Caco-2 (cell line): ENCODE results near the gene ADGRB3. TPM values are rescaled to one million over a fixed set of nuclear protein-coding genes. Genes with fewer than 3 reads are reported as not detected.

Experiments used
- BruUV-seq: library from RNA; stranded (reverse); fragments of 400-500 nt; replicated peaks from 2 replicates; lab custom pipeline; 2021; lab: Mats Ljungman, UMichigan
- CTCF ChIA-PET: fragments of 300-600 bp; sonication (Branson Sonifier 250); formaldehyde crosslinking; loops from one replicate; lab custom pipeline; 2022; ENCODE audit warnings: antibody characterized with exemption; lab: Charles Lee
- POLR2A ChIA-PET: fragments of 300-600 bp; sonication (Branson Sonifier 250); formaldehyde crosslinking; loops from one replicate; lab custom pipeline; 2022; ENCODE audit warnings: antibody characterized with exemption; lab: Charles Lee
- DNase-seq, 2 experiments: peaks; one replicate each; pipeline versions ENCODE4 v3.0.0 to v3.0.0-alpha.2; 2020 to 2022
- H3K27me3 ChIP-seq: replicated peaks from 2 replicates; pipeline ENCODE4 v1.6.0; 2011; ENCODE audit warnings: low read length; ENCODE audit not compliant: control insufficient read depth, insufficient read depth
- H3K36me3 ChIP-seq: 2 replicates; pipeline ENCODE4 v1.5.1; 2011; ENCODE audit warnings: low read length; ENCODE audit not compliant: control insufficient read depth, insufficient read depth
- H3K4me1 ChIP-seq: fragments of 250-450 bp; sonication (Bioruptor Pico); 2 replicates; pipeline ENCODE4 v1.5.1; 2020; ENCODE audit warnings: mild to moderate bottlenecking
- H3K4me3 ChIP-seq: 2 replicates; pipeline ENCODE4 v1.5.1; 2011; ENCODE audit warnings: low read depth, mild to moderate bottlenecking, control low read depth, low read length
- H3K9me3 ChIP-seq: fragments of 250-450 bp; sonication (Bioruptor Pico); 2 replicates; pipeline ENCODE4 v1.5.1; 2020; ENCODE audit warnings: mild to moderate bottlenecking, moderate library complexity
- H3K27ac Mint-ChIP-seq: one replicate; pipeline ENCODE4 v1.8.0; 2022; ENCODE audit warnings: mixed read lengths; ENCODE audit not compliant: unreplicated experiment
- H3K27me3 Mint-ChIP-seq: one replicate; pipeline ENCODE4 v1.8.0; 2022; ENCODE audit warnings: mixed read lengths; ENCODE audit not compliant: insufficient read depth, unreplicated experiment
- H3K36me3 Mint-ChIP-seq: one replicate; pipeline ENCODE4 v1.8.0; 2022; ENCODE audit warnings: mild to moderate bottlenecking, mixed read lengths; ENCODE audit not compliant: insufficient read depth, unreplicated experiment
- H3K4me1 Mint-ChIP-seq: one replicate; pipeline ENCODE4 v1.8.0; 2022; ENCODE audit warnings: low read depth, mixed read lengths; ENCODE audit not compliant: unreplicated experiment
- H3K4me3 Mint-ChIP-seq: one replicate; pipeline ENCODE4 v1.8.0; 2022; ENCODE audit warnings: mild to moderate bottlenecking, moderate library complexity, mixed read lengths; ENCODE audit not compliant: unreplicated experiment
- H3K9me3 Mint-ChIP-seq: one replicate; pipeline ENCODE4 v1.8.0; 2022; ENCODE audit warnings: mixed read lengths; ENCODE audit not compliant: unreplicated experiment
- intact Hi-C: fragments of 100-400 bp; cut with micrococcal nuclease; formaldehyde crosslinking; loops from one replicate; pipeline ENCODE4 v1.10.0; 2022; ENCODE audit not compliant: unreplicated experiment
- total RNA-seq: library from RNA; stranded (reverse); gene quantifications from 2 replicates; pipeline ENCODE4 v1.2.3, GENCODE V29; 2022
- TF ChIP-seq, protein P1 (sequence below), 2 experiments: fragments of 200-600 bp in 1 of 2; IDR thresholded peaks; 1 replicate in 1 of 2; 2 replicates in 1 of 2; pipeline versions ENCODE4 v1.5.1 to v1.8.0; 2011 to 2022; ENCODE audit warnings: antibody characterized with exemption in 1 of 2, control low read depth in 1 of 2, inconsistent platforms in 1 of 2, low read depth in 1 of 2, low read length in 1 of 2, mild to moderate bottlenecking in 1 of 2, moderate library complexity in 1 of 2; ENCODE audit not compliant: insufficient read depth in 1 of 2, severe bottlenecking in 1 of 2, unreplicated experiment in 1 of 2

The ADGRB3 gene
- total RNA-seq, 1 experiment from 2014 or later: 0.18 TPM

GRCh38 chr6:69366831-69367230 is 731.7 kb downstream of the ADGRB3 start:
- Mint-ChIP-seq H3K4me3 (no peak overlapping the region), H3K4me1 (no peaks in the 10 kb centered on the region), H3K36me3 (no peaks in the 10 kb centered on the region), H3K9me3 (no peaks in the 10 kb centered on the region), H3K27me3 (peaks cover 7% of the 10 kb centered on the region), H3K27ac (no peak overlapping the region)
- Histone ChIP-seq H3K4me3 (no peak overlapping the region), H3K36me3 (no peaks in the 10 kb centered on the region), H3K9me3 (no peaks in the 10 kb centered on the region), H3K27me3 (no peaks in the 10 kb centered on the region), H3K4me1 (no peaks in the 10 kb centered on the region)
- TF ChIP-seq, protein P1, sequence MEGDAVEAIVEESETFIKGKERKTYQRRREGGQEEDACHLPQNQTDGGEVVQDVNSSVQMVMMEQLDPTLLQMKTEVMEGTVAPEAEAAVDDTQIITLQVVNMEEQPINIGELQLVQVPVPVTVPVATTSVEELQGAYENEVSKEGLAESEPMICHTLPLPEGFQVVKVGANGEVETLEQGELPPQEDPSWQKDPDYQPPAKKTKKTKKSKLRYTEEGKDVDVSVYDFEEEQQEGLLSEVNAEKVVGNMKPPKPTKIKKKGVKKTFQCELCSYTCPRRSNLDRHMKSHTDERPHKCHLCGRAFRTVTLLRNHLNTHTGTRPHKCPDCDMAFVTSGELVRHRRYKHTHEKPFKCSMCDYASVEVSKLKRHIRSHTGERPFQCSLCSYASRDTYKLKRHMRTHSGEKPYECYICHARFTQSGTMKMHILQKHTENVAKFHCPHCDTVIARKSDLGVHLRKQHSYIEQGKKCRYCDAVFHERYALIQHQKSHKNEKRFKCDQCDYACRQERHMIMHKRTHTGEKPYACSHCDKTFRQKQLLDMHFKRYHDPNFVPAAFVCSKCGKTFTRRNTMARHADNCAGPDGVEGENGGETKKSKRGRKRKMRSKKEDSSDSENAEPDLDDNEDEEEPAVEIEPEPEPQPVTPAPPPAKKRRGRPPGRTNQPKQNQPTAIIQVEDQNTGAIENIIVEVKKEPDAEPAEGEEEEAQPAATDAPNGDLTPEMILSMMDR (IDR thresholded peaks at IDR 0.05; ENCODE audit: insufficient read depth in 1 of 2, low read depth in 1 of 2, low read length in 1 of 2, severe bottlenecking in 1 of 2, unreplicated experiment in 1 of 2): no peak
- intact Hi-C loops: no loop called here
- no peak for DNase-seq
- ChIA-PET CTCF (no interaction called here), POLR2A (no interaction called here)
- no TSS peak for BruUV-seq

DNA sequence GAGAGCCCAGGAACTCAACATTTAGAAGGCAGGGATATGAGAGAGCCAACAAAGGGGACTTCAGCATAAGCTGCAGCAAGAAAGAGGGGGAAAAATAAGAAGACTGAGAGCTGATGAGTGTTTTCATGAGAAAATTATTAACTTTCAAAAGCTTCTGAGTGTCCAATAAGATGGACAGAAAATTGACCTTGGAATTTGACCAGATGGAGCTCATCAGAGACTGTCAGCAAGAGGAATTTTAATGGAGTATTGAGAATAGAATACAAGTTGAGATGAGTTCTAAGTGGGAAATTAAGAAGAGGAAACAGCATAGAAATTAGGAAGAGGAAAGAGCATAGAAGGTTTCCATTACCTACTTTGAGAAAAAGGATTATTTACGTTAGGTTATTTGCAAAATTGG is 733.5 kb downstream of the ADGRB3 start:
- Mint-ChIP-seq H3K4me1 (no peaks in the 10 kb centered on the region), H3K9me3 (no peaks in the 10 kb centered on the region), H3K27me3 (peaks cover 7% of the 10 kb centered on the region), H3K27ac (no peak overlapping the region), H3K4me3 (no peak overlapping the region), H3K36me3 (no peaks in the 10 kb centered on the region)
- no TSS peak for BruUV-seq
- H3K27me3 ChIP-seq: no peaks in the 10 kb centered on the region
- TF ChIP-seq, protein P1 (IDR thresholded peaks at IDR 0.05; ENCODE audit: insufficient read depth in 1 of 2, low read depth in 1 of 2, low read length in 1 of 2, severe bottlenecking in 1 of 2, unreplicated experiment in 1 of 2): no peak
- ChIA-PET POLR2A (no interaction called here), CTCF (no interaction called here)
- H3K36me3 ChIP-seq: no peaks in the 10 kb centered on the region
- no peaks in the 10 kb centered on the region for H3K4me1 ChIP-seq
- no peaks in the 10 kb centered on the region for H3K9me3 ChIP-seq
- DNase-seq: no peak
- intact Hi-C loops: loop anchor here (1.0 kb wide), 1 partner anchor 9 kb away; no protein-coding TSS in a partner anchor
- H3K4me3 ChIP-seq: no peak overlapping the region

DNA sequence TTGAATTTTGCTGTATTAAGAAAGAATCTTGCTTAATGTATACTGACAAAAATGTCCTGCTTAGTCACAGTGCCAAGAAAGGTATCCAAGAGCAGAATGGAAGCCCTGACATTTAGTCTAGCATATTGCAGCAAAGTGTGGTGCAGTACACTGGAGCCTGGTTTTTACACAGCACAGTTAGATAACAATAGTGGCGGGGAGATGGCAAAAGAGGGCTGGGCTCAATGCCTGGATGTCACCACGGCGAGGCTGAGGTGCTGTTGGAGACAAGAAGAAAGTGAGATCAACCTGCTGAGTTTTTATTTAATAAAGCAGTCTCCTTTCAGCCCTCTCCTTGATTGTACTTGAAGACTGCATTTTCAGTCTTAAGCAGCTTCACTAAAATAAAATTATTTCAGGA is 735.7 kb downstream of the ADGRB3 start:
- no peaks in the 10 kb centered on the region for H3K9me3 ChIP-seq
- no peak overlapping the region for H3K4me3 ChIP-seq
- no peaks in the 10 kb centered on the region for H3K36me3 ChIP-seq
- no TSS peak for BruUV-seq
- TF ChIP-seq, protein P1 (IDR thresholded peaks at IDR 0.05; ENCODE audit: insufficient read depth in 1 of 2, low read depth in 1 of 2, low read length in 1 of 2, severe bottlenecking in 1 of 2, unreplicated experiment in 1 of 2): no peak
- POLR2A ChIA-PET: no interaction called here
- intact Hi-C loops: no loop called here
- DNase-seq: no peak
- Mint-ChIP-seq H3K36me3 (no peaks in the 10 kb centered on the region), H3K27me3 (peaks cover 9% of the 10 kb centered on the region), H3K9me3 (no peaks in the 10 kb centered on the region), H3K4me1 (no peaks in the 10 kb centered on the region), H3K4me3 (no peak overlapping the region), H3K27ac (no peak overlapping the region)
- CTCF ChIA-PET: no interaction called here
- no peaks in the 10 kb centered on the region for H3K27me3 ChIP-seq
- H3K4me1 ChIP-seq: no peaks in the 10 kb centered on the region
